ENCODE results near the gene HMGA1.

HMGA1 gene, protein sequence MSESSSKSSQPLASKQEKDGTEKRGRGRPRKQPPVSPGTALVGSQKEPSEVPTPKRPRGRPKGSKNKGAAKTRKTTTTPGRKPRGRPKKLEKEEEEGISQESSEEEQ

DNA sequence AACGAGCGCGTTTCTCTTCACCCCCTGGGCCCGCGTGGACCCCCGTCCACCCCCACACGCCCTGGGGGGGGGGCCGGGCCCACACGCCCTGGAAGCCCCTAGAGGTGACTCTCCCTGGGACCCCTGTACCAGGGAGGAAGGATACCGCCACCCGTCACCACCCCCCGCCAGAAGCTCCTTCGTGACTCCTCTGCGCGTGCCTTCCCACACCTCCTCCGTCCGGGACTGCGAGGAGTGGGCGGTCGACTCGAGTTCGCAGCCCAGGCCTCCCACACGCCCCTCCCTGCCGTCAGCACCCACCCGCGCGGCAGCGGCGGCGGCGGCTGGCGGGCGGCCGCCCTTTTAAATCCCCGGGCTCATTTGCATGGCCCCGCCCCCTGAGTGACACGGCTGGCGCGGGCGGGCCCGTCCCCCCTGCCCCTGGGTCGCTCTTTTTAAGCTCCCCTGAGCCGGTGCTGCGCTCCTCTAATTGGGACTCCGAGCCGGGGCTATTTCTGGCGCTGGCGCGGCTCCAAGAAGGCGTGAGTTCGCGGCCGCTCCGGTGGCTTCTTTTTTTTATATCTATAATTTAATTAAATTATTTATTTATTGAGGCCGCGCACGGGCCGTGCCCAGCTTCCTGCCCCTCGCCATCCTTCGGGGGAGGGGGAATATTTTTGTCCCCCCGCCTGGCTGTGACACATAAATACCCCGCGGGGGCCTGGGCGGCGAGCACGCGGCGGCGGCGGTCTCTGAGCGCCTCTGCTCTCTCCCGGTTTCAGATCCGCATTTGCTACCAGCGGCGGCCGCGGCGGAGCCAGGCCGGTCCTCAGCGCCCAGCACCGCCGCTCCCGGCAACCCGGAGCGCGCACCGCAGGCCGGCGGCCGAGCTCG, at the start of gene HMGA1:
HMGA1 (plus strand) TSS at position 431 of the 873 bp plus-strand sequence. CDS start 3,908 bp downstream, outside the sequence.
- FAIRE-seq: no peak

DNA sequence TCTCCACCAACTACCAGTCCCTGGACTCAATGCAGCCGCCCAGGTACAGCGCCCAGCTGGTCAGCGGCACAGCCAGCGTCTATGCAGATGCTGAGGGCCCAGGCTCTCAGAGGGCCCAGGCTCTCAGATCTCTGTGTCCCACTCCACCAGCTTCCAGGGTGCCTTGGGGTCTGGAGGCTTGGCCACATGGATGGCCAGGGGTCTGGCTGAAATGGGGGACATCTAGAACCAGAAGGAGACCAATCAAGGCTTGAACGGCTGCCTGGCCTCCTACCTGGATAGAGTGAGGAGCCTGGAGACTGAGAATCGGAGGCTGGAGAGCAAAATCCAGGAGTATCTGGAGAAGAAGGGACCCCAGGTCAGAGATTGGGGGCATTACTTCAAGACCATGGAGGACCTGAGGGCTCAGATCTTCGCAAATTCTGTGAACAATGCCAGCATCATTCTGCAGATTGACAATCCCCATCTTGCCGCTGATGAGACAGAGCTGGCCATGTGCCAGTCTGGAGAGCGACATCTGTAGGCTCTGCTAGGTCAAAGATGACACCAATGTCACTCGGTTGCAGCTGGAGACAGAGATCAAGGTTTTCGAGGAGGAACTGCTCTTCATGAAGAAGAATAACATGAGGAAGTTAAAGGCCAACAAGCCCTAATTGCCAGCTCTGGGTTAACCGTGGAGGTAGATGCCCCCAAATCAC, 46.7 kb upstream of the HMGA1 start:
- no peak for FAIRE-seq

DNA sequence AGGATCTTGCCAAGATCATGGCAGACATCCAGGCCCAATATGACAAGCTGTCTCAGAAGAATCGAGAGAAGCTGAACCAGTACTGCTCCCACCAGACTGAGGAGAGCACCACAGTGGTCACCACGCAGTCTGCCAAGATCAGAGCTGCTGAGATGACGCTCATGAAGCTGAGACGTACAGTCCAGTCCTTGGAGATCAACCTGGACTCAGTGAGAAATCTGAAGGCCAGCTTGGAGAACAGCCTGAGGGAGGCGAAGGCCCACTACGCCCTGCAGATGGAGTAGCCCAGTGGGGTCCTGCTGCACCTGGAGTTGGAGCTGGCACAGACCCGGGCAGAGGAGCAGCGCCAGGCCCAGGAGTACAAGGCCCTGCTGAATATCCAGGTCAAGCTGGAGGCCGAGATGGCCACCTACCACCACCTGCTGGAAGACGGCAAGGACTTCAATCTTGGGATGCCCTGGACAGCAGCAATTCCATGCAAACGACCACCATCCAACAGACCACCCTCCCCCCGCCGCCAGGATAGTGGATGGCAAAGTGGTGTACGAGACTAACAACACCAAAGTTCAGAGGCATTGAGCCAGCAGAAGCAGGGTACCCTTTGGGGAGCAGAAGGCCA, 46.1 kb upstream of the HMGA1 start:
- FAIRE-seq: no peak

DNA sequence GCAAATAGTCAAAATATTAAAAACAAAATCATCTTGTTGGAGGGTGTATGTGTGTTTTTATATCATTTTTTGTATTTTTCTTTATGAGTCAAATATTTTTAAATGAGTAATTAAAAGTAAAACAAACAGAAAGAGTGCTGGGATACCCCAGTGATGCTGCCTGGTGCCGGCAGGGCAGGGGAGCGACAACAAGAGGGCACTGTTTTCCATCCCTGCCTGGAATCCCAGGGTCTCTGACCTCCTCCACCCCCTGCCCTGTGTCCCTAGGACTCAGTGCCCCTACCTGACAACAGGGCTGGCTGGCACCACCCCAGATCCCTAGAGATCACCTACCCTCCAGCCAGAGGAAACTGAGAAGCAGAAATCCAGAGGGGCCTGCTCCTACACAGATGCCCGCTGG, 41.9 kb upstream of the HMGA1 start:
- no peak for FAIRE-seq

DNA sequence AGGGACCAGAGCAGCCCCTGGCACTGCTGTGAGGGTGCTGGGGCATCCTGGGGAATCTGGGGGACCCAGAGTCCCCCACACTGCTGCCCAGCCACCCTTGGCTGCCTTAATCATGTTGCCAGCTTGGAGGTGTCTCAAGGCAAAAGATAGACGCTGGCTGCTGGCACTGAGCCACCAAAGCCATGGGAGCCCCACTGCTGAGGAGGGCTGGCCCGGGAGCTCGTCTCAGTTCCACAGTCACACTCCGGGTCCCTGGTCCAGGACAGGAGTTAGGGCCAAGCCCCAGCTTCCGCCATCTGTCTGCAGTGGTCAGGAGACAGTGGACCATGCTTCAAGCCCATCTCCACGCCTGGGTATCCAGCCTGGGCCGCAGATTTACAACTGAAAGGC, 41.0 kb upstream of the HMGA1 start:
- FAIRE-seq: no peak

DNA sequence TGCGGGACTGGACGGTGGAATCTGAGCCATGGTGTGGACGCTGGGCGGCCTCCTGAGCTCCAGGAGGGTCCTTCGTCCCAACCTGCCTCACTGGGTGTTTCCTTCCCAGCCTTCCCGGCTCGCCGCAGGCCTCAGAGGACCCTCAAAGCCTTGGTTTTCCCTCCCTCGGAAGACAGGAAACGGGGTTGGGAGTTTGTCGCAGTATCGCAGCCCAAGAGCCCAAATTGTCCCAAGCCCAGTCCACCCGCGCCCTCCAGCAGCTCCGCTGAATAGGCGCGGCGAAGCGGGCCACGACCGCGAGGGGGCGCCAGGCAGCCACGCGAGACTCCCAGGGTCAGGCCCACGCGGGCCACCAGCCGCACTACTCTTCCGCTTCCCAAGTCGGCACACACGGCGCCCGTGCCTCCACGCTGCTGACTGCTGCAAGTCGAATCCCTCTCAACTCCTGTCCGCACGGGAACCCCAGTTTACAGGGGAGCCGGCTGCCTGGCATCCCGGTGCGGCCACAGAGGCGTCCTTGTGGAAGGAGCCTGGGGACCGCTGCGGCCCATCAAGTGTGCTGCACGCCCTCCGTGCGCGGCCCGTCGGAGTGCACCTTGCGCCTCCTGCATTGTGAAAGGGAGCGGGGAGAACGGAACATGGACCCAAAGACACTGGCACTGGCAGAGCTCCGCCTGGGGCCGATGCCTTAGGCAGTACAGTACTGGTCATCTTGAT, 40.4 kb upstream of the HMGA1 start:
- no peak for FAIRE-seq

DNA sequence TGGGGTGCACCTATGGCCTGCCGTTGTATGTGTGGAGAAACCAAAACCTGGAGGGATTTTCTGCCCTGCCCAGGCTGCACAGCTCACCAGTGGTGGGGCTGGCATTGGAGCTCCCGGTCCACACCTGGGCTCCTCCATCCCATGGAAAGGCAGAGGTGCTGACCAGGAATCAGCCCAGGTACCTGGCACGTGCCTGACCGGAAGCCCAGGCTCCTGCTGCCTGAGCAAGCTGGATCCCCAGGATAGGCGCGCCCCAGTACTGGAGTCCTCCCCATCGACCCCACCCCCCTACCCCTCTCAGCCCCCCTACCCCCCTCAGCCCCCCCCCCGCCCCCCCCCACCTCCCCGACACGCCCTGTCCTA, 39.9 kb upstream of the HMGA1 start:
- no peak for FAIRE-seq

DNA sequence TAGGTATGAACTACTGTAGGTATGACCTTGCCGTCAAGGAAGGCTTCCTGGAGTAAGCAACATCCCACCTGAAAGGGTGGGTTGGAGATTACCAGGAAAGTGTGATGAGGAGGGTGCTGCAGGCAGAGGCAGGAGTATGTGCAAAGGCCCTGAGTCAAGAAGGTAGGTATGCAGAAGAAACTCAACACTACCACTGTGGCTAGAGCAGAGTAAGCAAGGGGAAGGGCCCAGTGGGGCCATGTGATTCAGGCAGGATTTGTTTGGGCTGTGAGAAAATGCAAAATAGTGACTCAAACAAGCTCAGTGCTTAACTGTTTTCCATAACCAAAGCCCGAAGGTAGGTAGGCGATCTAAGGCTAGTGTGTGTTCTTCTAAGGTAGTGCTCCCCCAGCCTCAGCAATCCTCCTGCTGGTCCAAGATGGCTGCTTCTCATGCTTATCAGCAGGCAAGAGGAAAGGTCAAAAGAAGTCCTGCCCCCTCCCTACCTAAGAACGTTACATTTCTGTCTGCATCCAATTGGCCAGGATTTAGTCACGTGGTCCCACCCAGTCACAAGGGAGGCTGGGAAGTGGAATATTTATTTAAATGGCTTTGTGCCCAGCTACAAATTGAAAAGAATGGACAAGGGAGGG, 36.2 kb upstream of the HMGA1 start:
- FAIRE-seq: no peak

DNA sequence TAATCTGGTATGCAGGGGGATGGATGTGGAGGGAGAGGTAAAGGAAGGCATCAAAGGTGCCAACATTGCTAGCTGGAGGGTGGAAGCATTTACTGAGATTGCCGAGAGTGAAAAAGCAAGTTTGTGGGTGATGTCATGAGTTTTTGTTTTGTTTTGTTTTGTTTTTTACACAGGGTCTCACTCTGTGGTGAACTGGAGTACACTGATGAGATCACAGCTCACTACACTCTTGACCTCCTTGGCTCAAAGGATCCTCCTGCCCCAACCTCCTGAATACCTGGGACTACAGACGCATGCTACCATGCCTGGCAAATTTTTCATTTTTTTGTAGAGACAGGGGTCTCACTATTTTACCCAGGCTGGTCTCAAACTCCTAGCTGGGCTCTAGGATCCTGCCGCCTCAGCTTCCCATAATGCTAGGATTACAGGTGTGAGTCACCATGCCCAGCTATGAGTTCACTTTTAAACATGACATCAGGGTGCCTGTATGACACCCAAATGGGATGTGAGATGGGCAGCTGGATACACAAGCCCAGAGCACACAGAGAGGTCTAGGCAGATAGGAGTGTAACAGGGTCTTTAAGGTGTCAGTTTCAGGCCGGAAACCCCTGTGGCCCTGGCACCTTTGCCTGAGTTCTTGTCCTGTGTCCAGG, 35.1 kb upstream of the HMGA1 start:
- no peak for FAIRE-seq

DNA sequence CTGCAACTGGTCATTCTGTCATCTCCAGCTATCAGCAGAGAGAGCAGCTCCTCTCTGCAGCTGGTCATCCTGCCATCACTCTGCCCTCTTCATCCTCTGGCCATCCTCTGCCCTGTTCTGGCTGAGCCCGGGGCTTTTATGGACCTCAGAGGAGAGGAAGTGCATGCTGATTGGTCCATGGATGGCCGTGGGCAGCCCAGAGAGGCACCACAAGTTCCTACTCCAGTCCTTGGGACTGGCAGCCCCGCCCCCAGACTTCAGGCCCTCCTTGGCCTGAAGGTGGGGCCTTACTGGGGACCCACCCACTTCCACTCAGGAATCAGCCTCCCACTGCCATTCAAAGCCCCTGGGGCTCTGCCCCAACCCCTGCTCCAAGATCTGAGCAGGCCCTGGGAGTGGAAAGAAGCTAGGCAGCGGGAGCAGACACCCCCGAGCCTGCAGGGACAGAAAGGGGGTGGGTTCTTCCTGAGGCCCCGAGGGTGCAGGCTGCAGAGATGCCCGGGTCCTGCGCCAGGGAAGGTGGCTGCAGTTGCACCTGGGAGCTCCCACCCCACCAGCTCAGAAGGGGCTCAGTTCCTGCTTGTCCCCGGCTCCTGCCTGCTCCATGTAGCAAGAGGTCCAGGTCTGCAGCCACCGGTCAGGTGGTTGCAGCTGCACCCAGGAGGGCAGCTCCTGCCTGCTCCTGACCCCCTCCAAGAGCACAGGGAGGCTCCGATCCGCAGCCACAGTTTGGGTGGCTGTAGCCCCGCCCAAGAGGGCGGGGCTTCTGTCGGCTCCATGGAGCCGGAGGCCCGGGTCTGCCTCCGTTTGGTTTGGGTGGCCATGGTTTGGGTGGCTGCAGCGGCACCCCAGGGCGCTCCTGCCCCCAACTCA, 34.1 kb upstream of the HMGA1 start:
- no peak for FAIRE-seq

DNA sequence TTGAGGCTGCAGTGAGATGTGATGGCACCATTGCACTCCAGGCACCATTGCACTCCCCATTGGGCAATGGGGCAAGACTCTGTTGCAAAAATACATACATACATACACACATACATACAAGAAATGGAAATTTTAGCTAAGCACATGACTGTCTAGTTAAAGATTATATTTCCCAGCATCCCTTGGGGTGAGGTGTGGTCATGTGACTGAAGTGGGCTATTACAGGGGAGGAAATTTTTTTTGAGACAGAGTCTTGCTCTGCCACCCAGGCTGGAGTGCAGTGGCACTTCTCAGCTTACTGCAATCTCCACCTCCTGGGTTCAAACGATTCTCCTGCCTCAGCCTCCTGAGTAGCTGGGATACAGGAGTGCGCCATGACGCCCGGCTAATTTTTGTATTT, 32.0 kb upstream of the HMGA1 start:
- no peak for FAIRE-seq

DNA sequence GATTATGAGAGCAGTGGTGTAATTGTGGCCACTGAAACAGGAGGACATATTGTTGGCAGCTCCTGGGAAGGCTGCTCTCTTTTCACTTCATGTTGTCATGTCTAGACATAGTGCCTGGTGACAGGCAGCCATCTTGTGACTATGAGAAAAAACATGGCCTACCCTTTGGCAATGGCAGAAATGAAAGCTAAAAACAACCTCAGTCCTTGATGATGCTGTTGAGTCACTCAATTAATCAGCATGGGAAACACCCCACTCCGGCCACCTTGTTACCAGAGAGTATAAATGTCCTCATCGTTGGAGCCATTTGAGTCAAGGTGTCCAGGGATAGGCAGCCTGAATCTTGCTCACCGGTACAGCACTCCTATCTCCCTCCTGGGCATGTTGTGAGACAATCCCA, 31.2 kb upstream of the HMGA1 start:
- no peak for FAIRE-seq

DNA sequence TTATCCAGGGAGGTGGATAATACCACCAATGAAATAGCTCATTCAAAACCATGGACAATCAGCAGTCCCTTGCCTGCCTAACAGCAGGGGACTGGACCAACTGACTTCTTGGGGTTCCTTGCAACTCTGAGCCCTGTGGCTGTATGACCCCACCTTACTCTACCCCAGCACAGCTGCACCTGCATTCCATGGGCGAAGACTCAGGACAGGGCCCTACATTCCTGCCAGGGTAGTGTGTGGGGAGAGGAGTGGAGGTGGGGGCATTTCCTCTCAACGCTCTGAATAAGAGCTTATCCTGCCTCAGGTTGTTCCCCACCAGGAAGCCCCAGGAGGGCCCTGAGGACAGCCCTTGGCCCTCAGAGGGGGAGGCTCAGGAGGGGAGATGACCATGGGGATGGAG, 30.8 kb upstream of the HMGA1 start:
- no peak for FAIRE-seq

DNA sequence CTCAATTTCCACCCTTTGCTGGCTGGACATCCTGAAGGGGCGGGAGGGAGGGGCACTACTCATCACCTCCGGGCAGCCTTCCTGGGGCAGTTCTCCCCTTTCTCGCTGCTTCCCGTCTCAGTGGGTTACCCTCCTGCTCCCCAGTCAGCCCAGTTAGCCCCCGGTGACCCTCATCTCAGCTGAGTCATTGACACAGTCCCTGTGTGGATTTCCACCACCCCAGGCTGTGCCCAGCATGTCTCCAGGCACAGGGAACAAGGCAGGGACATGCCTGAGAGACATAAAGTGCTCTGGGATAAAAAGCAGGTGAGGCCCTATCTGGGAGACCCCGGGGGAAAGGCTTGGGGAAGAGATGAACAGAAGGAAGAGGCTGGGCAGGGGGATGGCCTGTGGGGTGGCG, 29.9 kb upstream of the HMGA1 start:
- no peak for FAIRE-seq

DNA sequence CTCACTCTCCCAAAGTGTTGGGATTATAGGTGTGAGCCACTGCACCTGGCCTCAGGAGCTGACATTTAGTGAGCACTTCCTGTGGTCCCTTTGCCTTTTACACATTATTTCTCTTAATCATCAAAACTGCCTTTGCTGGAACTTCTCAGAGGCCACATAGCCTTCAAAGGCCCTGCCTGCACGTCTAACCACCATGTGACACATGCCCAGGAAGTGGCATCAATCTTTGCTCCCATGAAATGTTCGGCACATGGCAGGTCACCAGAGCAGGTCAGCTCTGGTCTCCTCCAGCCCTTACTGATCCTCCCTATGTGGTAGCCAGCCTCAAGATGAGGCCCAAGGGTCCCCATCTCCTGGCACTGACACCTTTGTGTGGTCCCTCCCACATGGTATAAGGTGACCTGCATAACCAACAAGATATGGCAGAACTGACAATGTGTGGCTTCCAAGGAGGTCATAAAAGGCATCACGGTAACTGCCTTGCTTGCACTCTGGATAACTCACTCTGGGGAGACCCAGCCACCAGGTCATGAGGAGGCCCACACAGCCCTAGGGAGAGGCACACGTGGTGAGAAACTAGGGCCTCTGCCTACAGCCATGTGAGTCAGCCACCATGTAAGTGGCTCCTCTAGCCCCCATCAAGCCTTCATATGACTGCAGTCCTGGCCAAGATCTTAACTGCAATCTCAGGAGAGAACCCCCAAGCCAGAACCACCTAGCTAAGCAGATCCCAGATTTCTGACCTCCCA, 28.8 kb upstream of the HMGA1 start:
- FAIRE-seq: no peak

DNA sequence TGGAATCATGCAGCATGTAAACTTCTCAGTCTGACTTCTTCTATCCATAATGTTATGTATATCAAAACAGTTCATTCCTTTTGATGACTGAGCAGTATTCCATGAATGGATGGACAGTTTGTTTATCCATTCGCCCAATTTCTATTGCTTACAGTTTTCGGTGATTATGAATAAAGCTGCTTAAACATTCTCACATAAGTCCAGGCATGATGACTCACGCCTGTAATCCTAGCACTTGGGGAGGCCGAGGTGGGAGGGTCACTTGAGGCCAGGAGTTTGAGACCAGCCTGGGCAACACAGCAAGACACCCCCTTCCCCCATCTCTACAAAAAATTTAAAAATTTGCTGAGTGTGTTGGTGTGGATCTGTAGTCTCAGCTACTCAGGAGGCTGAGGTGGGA, 22.9 kb upstream of the HMGA1 start:
- FAIRE-seq: no peak

DNA sequence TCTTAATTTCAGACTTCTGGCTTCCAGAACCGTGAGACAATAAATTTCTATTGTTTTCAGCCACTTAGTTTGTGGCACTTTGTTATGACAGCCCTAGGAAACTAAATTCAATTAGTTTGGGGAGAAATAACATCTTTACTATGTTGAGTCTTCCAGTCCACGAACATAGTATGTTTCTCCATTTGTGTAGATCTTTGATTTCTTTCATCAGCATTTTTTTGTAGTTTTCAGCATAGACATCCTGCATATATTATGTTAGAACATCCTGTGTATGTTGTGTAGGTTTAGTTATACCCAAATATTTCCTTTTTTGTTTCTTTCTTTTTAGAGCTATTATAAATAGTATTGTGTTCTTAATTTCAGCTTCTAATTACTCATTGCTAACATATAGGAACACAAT, 18.0 kb upstream of the HMGA1 start:
- no peak for FAIRE-seq

DNA sequence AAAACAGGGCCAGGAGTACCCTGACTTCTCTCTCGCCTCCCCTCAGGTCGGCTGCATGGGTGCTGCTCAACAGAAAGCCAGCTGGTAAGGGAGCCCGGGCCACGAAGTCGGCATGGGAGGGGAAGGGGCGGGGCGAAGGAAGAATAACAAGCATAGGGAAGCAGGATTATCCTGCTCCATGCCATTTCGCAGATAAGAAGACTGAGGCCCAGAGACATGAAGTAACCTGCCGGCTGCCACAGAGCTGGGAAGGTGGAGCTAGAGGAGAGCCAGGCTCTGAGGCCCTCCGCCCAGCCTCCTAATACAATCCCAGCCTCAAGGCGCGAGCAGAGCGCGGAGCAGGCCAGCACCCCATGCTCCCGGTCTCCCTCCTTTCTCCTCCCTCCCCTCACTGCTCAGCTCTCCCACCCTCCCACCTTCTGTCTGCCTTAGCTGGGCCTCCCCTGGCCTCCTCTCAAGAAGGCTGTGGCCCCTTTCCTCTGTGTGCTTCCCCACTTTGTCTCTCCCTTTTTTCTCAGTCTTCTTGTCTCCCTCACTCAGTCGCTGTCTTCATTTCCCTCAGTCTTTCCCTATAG, 13.2 kb upstream of the HMGA1 start:
- no peak for FAIRE-seq

Measured in colon (tissue), 2 donors.